HK-2 (cell line): ENCODE data around the gene TINAGL1.

Source experiments
- DNase-seq: peaks from one replicate; pipeline ENCODE4 v3.0.0-alpha.2; 2018; ENCODE audit not compliant: unreplicated experiment

The TINAGL1 gene

GRCh38 chr1:31607360-31607759 lies 31.0 kb downstream of the TINAGL1 start:
- no peak for DNase-seq

DNA sequence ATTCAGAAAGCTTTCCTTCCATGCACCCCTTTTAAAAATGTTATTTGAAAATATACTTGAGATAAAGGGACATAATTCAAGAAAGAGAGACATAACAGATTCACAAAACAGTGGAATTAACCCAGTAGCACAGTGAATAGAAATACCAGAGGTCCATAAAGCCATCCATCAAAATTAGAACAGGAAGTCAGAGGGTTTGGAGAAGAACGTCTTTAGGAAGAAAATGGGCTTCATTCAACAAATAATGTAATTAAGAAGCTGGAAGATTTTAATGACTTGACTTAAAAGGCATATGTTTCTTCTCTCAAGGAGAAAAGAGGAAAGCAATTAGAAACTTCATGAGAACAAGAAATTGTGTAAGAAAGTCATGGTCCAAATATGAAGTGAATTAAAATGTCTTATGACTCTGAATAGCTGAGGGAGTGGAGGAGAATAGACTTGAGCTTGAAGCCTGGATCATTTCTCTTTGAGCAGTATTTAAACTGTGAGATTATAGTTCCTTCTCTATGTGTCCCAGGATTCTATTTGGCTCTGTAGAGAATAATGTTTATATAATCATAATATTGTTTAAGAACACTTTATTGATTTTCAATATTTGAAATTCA lies 33.3 kb downstream of the TINAGL1 start:
- DNase-seq = no peak

- DNase-seq = no peak
Measured at GRCh38 chr1:31614414-31615005, 38.2 kb downstream of the TINAGL1 start.

DNA sequence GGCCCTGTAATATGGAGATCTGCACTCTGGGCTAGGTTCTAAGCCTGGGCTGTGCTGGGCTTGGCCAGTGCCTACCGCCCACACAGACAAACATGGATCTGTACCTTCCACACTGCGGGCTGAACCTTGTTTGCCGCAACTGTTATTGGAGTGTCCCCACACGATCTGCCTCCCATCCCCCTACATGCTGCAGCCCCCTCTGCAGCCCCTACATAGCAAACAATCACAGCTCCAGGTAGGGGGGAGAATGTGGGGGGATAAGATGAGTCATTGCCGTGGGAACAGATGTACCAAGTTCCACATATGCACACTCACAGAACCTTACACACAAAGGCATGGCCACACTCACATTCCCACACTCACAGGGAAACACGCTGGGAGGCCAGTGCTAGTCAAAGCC lies 39.1 kb downstream of the TINAGL1 start:
- DNase-seq = no peak

DNA sequence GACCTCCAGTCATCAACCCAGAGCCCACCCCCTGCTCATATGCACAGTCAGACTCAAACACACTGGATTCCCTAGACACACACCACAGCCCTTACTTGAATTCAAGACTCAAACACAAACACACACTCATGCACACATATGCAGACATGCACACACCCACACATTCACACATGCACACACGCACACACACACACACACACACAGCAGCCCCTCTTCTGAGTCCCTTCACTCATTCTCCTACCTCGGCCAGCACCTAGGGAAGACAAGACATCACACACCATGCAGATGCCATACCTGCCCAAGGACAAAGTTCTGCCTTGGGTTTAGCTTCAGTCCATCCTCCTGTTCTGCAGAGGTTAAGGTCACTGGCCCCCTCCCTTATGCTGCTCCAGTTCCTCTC lies 39.6 kb downstream of the TINAGL1 start:
- no peak for DNase-seq

GRCh38 chr1:31617218-31617915 lies 41.1 kb downstream of the TINAGL1 start, which contains the start of gene HCRTR1:
HCRTR1 (plus strand) TSS chr1:31617689; CDS start chr1:31619193, 1,504 bp downstream.
- no peak for DNase-seq

- peak; percentile 35 for DNase-seq
Measured at GRCh38 chr1:31617916-31618746, 41.8 kb downstream of the TINAGL1 start.

GRCh38 chr1:31618916-31619846 lies 42.9 kb downstream of the TINAGL1 start:
- no peak for DNase-seq

DNA sequence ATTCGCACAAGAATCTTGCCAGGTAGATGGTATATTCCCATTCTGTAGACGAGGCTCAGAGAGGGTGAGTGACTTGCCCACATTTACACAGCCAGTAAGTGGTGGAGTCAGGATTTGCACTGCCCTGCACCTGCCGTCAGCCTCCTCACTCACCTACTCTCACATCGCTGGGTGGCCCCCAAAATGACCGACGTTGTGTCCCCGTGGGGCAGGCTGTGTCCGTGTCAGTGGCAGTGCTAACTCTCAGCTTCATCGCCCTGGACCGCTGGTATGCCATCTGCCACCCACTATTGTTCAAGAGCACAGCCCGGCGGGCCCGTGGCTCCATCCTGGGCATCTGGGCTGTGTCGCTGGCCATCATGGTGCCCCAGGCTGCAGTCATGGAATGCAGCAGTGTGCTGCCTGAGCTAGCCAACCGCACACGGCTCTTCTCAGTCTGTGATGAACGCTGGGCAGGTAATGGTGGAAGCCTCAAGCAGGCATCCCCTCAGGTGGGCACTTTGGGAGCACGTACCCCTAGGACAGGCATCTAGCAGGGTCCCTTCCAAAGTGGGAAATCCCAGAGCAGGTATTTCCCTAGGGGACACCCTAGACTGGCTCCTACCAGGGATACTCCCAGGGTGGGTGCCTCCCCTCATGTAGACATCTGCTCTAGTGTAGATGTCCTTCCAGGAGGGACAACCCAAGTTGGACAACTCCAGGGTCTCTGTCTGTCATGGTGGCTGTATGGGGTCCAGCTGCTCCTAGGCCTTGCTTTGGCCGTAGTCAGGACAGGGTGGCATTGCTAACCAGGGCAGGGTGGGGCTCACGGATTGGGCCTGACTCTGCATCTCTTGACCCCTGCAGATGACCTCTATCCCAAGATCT lies 44.5 kb downstream of the TINAGL1 start:
- DNase-seq = no peak

DNA sequence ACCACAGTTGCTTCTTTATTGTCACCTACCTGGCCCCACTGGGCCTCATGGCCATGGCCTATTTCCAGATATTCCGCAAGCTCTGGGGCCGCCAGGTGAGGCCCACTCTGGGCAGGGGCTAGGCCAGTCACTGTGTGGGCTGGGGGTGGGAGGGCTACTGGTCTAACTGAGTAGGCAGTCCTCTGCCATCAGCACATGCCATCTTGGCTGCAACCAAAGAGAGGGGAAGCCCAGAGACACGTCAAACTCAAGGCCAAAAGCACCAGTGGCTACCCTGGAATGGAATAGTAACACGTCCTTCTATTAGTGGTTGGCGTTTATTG lies 45.1 kb downstream of the TINAGL1 start:
- DNase-seq = no peak

DNA sequence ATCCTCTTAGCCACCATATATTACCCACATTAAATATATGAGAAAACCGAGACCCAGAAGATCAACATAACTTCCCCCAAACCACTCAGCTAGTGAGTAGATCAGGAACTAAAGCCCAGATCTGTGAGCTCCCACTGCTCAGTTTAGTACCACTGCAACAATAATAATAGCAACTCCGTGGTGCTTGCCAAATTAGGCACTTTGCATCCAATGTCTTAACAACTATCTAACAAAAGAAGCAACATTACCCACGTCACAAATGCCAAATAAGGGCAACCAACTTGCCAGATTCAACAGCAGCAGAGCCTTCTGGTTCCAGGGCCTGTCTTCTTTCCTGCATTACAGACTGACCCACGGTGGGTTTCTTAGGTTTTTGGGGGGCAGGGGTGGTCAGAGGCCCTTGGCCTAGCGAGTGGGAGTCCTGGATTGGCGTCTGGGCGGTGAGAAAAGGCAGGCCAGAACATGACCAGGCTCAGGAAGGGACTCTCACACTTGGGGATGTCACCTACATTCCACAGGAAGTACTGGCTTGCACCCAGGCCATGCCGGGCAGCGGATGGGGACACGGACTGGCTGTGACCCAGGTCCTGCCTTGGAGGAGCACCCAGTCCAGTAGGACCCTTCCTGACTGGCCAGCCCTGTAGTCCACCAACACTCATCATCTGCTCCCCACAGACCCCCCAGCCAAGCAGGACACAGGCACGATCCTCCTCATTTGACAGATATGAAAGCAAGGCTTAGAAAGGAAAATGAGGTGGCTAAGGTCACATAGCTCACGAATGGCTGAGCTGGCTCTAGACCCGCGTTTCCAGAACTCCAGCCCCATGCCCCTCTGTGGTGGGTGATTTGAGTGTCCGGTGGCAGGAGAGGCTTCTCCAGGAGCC lies 45.8 kb downstream of the TINAGL1 start:
- DNase-seq = no peak

- DNase-seq = no peak
Measured at GRCh38 chr1:31623365-31623764, 47.0 kb downstream of the TINAGL1 start.

DNA sequence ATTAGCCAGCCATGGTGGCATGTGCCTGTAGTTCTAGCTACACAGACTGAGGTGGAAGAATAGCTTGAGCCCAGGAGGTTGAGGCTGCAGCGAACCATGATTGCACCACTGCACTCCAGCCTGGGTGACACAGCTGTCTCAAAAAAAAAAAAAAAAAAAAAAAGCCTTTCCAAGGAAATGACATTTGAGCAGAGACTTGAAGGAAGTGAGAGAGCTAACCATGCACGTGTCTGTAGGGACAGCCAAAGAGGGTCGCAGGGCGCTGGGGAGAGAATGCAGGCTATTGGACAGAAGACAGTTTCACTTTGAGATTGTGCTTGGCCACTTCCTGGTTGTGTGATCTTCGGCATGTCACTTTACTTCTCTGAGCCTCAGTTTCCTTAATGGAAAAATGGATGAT lies 48.0 kb downstream of the TINAGL1 start:
- DNase-seq = no peak

GRCh38 chr1:31624731-31625514 lies 48.6 kb downstream of the TINAGL1 start:
- no peak for DNase-seq

GRCh38 chr1:31625561-31626222 lies 49.4 kb downstream of the TINAGL1 start:
- peak; percentile 29 for DNase-seq

DNA sequence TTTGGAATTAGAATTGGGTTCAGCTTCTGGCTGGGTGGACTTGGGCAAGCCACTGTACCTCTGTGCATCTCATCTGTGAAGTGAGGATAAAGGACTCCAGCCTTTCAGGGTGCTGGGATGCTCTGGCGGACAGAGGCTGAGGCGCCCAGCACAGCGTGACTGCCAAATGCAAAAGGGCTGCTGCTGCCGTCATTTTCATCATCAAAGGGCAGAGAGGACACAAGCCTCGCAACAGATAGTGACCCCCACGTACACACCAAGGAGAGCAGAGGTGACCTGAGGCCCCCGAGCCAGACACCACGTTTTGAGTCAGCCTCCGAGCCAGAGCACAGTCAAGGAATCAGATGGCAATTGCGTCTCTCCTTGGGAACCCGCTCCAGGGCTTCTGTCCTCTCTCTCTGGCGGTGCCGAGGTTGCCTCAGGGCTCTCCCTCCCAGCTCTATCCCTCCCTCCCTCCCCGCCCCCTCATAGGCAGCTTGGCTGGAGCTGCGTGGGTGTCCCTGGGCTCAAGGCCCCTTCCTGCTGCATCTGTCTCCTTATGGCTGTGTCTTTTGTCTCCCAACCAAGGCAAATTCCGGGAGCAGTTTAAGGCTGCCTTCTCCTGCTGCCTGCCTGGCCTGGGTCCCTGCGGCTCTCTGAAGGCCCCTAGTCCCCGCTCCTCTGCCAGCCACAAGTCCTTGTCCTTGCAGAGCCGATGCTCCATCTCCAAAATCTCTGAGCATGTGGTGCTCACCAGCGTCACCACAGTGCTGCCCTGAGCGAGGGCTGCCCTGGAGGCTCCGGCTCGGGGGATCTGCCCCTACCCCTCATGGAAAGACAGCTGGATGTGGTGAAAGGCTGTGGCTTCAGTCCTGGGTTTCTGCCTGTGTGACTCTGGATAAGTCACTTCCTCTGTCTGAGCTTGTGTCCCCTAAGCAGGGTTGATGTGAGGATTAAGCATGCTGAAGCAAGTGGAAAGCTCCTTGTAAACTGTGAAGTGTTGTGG lies 50.2 kb downstream of the TINAGL1 start:
- no peak for DNase-seq
